ENCODE results near the gene SLITRK1.

DNA sequence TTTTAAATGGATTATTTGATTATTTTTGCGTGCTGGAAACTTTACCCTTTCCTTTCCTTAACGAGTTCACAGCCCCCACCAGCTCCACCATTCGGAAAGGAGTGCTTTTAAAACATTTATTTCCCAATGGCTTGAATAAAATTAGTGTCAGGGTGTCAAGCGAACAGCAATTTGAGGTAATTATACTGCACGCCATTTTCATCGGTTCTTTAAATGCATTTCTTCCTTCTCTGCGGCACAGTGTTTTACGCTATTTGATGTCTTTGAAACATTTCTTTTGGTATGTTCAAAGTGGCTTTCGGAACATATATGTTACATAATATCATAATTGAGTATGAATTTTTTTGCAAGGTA, 309 bp upstream of the SLITRK1 start:
- TF ChIP-seq, protein P1, sequence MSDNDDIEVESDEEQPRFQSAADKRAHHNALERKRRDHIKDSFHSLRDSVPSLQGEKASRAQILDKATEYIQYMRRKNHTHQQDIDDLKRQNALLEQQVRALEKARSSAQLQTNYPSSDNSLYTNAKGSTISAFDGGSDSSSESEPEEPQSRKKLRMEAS (IDR thresholded peaks at IDR 0.05; ENCODE audit: low read depth, low read length) = no peak
- TF ChIP-seq, protein P2, sequence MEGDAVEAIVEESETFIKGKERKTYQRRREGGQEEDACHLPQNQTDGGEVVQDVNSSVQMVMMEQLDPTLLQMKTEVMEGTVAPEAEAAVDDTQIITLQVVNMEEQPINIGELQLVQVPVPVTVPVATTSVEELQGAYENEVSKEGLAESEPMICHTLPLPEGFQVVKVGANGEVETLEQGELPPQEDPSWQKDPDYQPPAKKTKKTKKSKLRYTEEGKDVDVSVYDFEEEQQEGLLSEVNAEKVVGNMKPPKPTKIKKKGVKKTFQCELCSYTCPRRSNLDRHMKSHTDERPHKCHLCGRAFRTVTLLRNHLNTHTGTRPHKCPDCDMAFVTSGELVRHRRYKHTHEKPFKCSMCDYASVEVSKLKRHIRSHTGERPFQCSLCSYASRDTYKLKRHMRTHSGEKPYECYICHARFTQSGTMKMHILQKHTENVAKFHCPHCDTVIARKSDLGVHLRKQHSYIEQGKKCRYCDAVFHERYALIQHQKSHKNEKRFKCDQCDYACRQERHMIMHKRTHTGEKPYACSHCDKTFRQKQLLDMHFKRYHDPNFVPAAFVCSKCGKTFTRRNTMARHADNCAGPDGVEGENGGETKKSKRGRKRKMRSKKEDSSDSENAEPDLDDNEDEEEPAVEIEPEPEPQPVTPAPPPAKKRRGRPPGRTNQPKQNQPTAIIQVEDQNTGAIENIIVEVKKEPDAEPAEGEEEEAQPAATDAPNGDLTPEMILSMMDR (IDR thresholded peaks at IDR 0.05; ENCODE audit: low read depth, low read length) = no peak

All from NB4 (cell line).